ENCODE results near the gene ZNF41. TPM values are rescaled to one million over a fixed set of nuclear protein-coding genes. Genes with fewer than 3 reads are reported as not detected.
A peak's percentile ranks its signal among the peaks of the same experiment; 100 is the strongest.
"Not testable (repeated sequence)": the region's sequence is repeated elsewhere in the genome, so short reads cannot be mapped to it uniquely, and the experiment has no call there.

ZNF41 gene
- total RNA-seq (2014; rRNA removed; shearing (Covaris generic)): 29.1 and 29.5 TPM in 2 replicates
- polyA plus RNA-seq (2014; cell fraction: nucleus; rRNA removed): 8.6 and 9.6 TPM in 2 replicates

GRCh38 chrX:47482512-47483305 lies at the start of gene ZNF41:
TSS of gene ZNF41 (minus strand) at chrX:47483222. CDS start at chrX:47467481, 15,741 bp downstream.
- DNase-seq (ENCODE audit: extremely low read depth, low read depth): peak; percentile 81

- DNase-seq (ENCODE audit: extremely low read depth, low read depth): no peak
Observed at GRCh38 chrX:47530049-47530448, 47.0 kb upstream of the ZNF41 start.

- DNase-seq (ENCODE audit: extremely low read depth, low read depth): no peak
Observed at GRCh38 chrX:47529548-47529947, 46.5 kb upstream of the ZNF41 start.

- no peak for DNase-seq (ENCODE audit: extremely low read depth, low read depth)
Observed at GRCh38 chrX:47523713-47524166, 40.7 kb upstream of the ZNF41 start.

- DNase-seq (ENCODE audit: extremely low read depth, low read depth): peak; percentile 78
Observed at GRCh38 chrX:47523297-47523696, 40.3 kb upstream of the ZNF41 start.

GRCh38 chrX:47518144-47518543 lies 35.1 kb upstream of the ZNF41 start:
- no peak for DNase-seq (ENCODE audit: extremely low read depth, low read depth)

GRCh38 chrX:47515941-47516665 lies 33.1 kb upstream of the ZNF41 start:
- peak; percentile 86 for DNase-seq (ENCODE audit: extremely low read depth, low read depth)

- DNase-seq (ENCODE audit: extremely low read depth, low read depth): peak; percentile 82
Observed at GRCh38 chrX:47514533-47515235, 31.7 kb upstream of the ZNF41 start.

- peak; percentile 85 for DNase-seq (ENCODE audit: extremely low read depth, low read depth)
Observed at GRCh38 chrX:47513034-47513965, 30.3 kb upstream of the ZNF41 start.

- DNase-seq (ENCODE audit: extremely low read depth, low read depth): not testable (repeated sequence)
Observed at GRCh38 chrX:47512383-47512782, 29.4 kb upstream of the ZNF41 start.

- no peak for DNase-seq (ENCODE audit: extremely low read depth, low read depth)
Observed at GRCh38 chrX:47507153-47507867, 24.3 kb upstream of the ZNF41 start.

- no peak for DNase-seq (ENCODE audit: extremely low read depth, low read depth)
Observed at GRCh38 chrX:47503151-47503550, 20.1 kb upstream of the ZNF41 start.

GRCh38 chrX:47502316-47503125 lies 19.5 kb upstream of the ZNF41 start:
- no peak for DNase-seq (ENCODE audit: extremely low read depth, low read depth)

- DNase-seq (ENCODE audit: extremely low read depth, low read depth): peak; percentile 96
Observed at GRCh38 chrX:47501226-47502074, 18.4 kb upstream of the ZNF41 start.

- DNase-seq (ENCODE audit: extremely low read depth, low read depth): peak; percentile 83
Observed at GRCh38 chrX:47500554-47500953, 17.5 kb upstream of the ZNF41 start.

GRCh38 chrX:47499293-47499692 lies 16.3 kb upstream of the ZNF41 start:
- peak; percentile 82 for DNase-seq (ENCODE audit: extremely low read depth, low read depth)

- DNase-seq (ENCODE audit: extremely low read depth, low read depth): no peak
Observed at GRCh38 chrX:47498411-47498810, 15.4 kb upstream of the ZNF41 start.

Measured in NCI-H460 (cell line).